ENCODE measurements around the gene SETD7.
"Not testable (repeated sequence)": the region's sequence is repeated elsewhere in the genome, so short reads cannot be mapped to it uniquely, and the experiment has no call there.

Gene SETD7

GRCh38 chr4:139470295-139470694 lies 85.7 kb downstream of the SETD7 start:
- FAIRE-seq: no peak
- no peak for DNase-seq (ENCODE audit: insufficient read length, low spot score)

- FAIRE-seq (no peak), DNase-seq (ENCODE audit: insufficient read length, low spot score) (no peak)
These were observed 86.2 kb downstream of the SETD7 start for GRCh38 chr4:139469869-139470268.

GRCh38 chr4:139469216-139469615 lies 86.8 kb downstream of the SETD7 start:
- DNase-seq (ENCODE audit: insufficient read length, low spot score): no peak

GRCh38 chr4:139468756-139469155 lies 87.3 kb downstream of the SETD7 start:
- FAIRE-seq; DNase-seq (ENCODE audit: insufficient read length, low spot score): not testable (repeated sequence)

More at GRCh38 chr4:139469216-139469615, 86.8 kb downstream of the SETD7 start:
- FAIRE-seq: no peak

GRCh38 chr4:139465922-139466321 lies 90.1 kb downstream of the SETD7 start:
- no peak for DNase-seq (ENCODE audit: insufficient read length, low spot score)
- no peak for FAIRE-seq

- FAIRE-seq: not testable (repeated sequence)
These were observed 91.5 kb downstream of the SETD7 start for GRCh38 chr4:139464512-139464911.

GRCh38 chr4:139461022-139461628 lies 94.9 kb downstream of the SETD7 start:
- FAIRE-seq: no peak

More at GRCh38 chr4:139464512-139464911, 91.5 kb downstream of the SETD7 start:
- not testable (repeated sequence) for DNase-seq (ENCODE audit: insufficient read length, low spot score)

GRCh38 chr4:139460565-139460964 lies 95.5 kb downstream of the SETD7 start:
- DNase-seq (ENCODE audit: insufficient read length, low spot score) (no peak), FAIRE-seq (no peak)

More at GRCh38 chr4:139461022-139461628, 94.9 kb downstream of the SETD7 start:
- DNase-seq (ENCODE audit: insufficient read length, low spot score): no peak

- FAIRE-seq: no peak
- no peak for DNase-seq (ENCODE audit: insufficient read length, low spot score)
These were observed 97.0 kb downstream of the SETD7 start for GRCh38 chr4:139458999-139459398.

- FAIRE-seq: no peak
- no peak for DNase-seq (ENCODE audit: insufficient read length, low spot score)
These were observed 97.5 kb downstream of the SETD7 start for GRCh38 chr4:139458543-139458942.

GRCh38 chr4:139457318-139457717 lies 98.7 kb downstream of the SETD7 start:
- DNase-seq (ENCODE audit: insufficient read length, low spot score) (no peak), FAIRE-seq (no peak)

GRCh38 chr4:139455126-139455538 lies 100.9 kb downstream of the SETD7 start:
- no peak for FAIRE-seq
- no peak for DNase-seq (ENCODE audit: insufficient read length, low spot score)

- no peak for FAIRE-seq
These were observed 101.6 kb downstream of the SETD7 start, which contains the start of gene RAB33B for GRCh38 chr4:139454111-139455045. TSS of gene RAB33B (plus strand) at chr4:139454121. CDS start at chr4:139454196, 75 bp downstream.

GRCh38 chr4:139453371-139454110 lies 102.5 kb downstream of the SETD7 start:
- FAIRE-seq: no peak
- DNase-seq (ENCODE audit: insufficient read length, low spot score): peak; percentile 79

More at GRCh38 chr4:139454111-139455045, 101.6 kb downstream of the SETD7 start, which contains the start of gene RAB33B:
- no peak for DNase-seq (ENCODE audit: insufficient read length, low spot score)

GRCh38 chr4:139453041-139453370 lies 103.0 kb downstream of the SETD7 start:
- FAIRE-seq (peak; percentile 89), DNase-seq (ENCODE audit: insufficient read length, low spot score) (peak; percentile 53)

- FAIRE-seq (no peak), DNase-seq (ENCODE audit: insufficient read length, low spot score) (no peak)
These were observed 104.0 kb downstream of the SETD7 start for GRCh38 chr4:139451997-139452396.

GRCh38 chr4:139450586-139450985 lies 105.4 kb downstream of the SETD7 start:
- FAIRE-seq: no peak
- no peak for DNase-seq (ENCODE audit: insufficient read length, low spot score)

GRCh38 chr4:139447078-139447477 lies 108.9 kb downstream of the SETD7 start:
- not testable (repeated sequence) for FAIRE-seq; DNase-seq (ENCODE audit: insufficient read length, low spot score)

Measured in GM19239 (cell line).